K562 (cell line): ENCODE data around the gene MAZ. TPM values are rescaled to one million over a fixed set of nuclear protein-coding genes. Genes with fewer than 3 reads are reported as not detected.

Experiments
- COPS2 ChIP-seq: fragments of 450-650 bp; conservative IDR thresholded peaks from 2 replicates; pipeline ENCODE4 v1.6.1; 2016; ENCODE audit warnings: mild to moderate bottlenecking, moderate library complexity
- EP400 ChIP-seq: fragments of 450-650 bp; IDR thresholded peaks from 2 replicates; pipeline ENCODE4 v1.6.1; 2017; ENCODE audit warnings: antibody characterized with exemption, mild to moderate bottlenecking, moderate library complexity
- FOXA3 ChIP-seq, 2 experiments: fragments of 450-650 bp in 1 of 2; sonication (generic) in 1 of 2; formaldehyde crosslinking; IDR thresholded peaks in 1 of 2; conservative IDR thresholded peaks in 1 of 2; 2 replicates each; pipeline versions ENCODE4 v1.4.0 to v1.8.0; 2020 to 2022; ENCODE audit warnings: mild to moderate bottlenecking in 2 of 2, missing genetic modification reagents in 1 of 2
- GTF2F1 ChIP-seq: IDR thresholded peaks from 2 replicates; pipeline ENCODE4 v1.6.1; 2011; ENCODE audit warnings: low read depth, low read length, improper control_type of control experiment
- PHF8 ChIP-seq: fragments of 200-600 bp; sonication (generic); IDR thresholded peaks from 2 replicates; pipeline ENCODE4 v1.6.1; 2012; ENCODE audit warnings: mixed run types, mild to moderate bottlenecking, inconsistent platforms, low read length, moderate library complexity, borderline replicate concordance
- POLR2AphosphoS5 ChIP-seq: IDR thresholded peaks from 2 replicates; pipeline ENCODE4 v1.6.1; 2011; ENCODE audit warnings: mild to moderate bottlenecking, low read depth, low read length, moderate library complexity; ENCODE audit not compliant: control insufficient read depth, insufficient read depth
- TRIM24 ChIP-seq, 2 experiments: fragments of 450-650 bp; IDR thresholded peaks; 2 replicates each; pipeline ENCODE4 v1.6.1; 2016
- polyA plus RNA-seq, 8 experiments: library from polyadenylated mRNA; depleted of rRNA in 4 of 8; stranded (reverse) in 5 of 8; unstranded in 3 of 8; fragments of >200 nt; fragmentation: Nextera tagmentation in 2 of 8; fragmentation: Illumina TruSeq in 1 of 8; extraction: Ambion mirVana in 2 of 8; extraction: Trizol in 1 of 8; gene quantifications; 2 replicates each; pipeline versions ENCODE4 v1.2.1 to v1.2.3, GENCODE V29; 2011 to 2014; ENCODE audit warnings: inconsistent platforms in 1 of 8, missing spikeins in 1 of 8
- total RNA-seq, 7 experiments: library from RNA; depleted of rRNA in 6 of 7; stranded (reverse); fragments of >200 nt in 6 of 7; fragmentation: Illumina TruSeq in 2 of 7; extraction: Trizol in 2 of 7; gene quantifications; 2 replicates each; pipeline versions ENCODE4 v1.2.1 to v1.2.3, GENCODE V29; 2011 to 2021; ENCODE audit warnings: low replicate concordance in 1 of 7
- TF ChIP-seq, protein P1 (sequence below): sonication (generic); formaldehyde crosslinking; IDR thresholded peaks from 2 replicates; pipeline ENCODE4 v1.8.0; 2023; ENCODE audit warnings: mild to moderate bottlenecking, missing genetic modification reagents
- TF ChIP-seq, protein P2 (sequence below): sonication (generic); formaldehyde crosslinking; IDR thresholded peaks from 2 replicates; pipeline ENCODE4 v1.8.0; 2022; ENCODE audit warnings: missing genetic modification reagents, mild to moderate bottlenecking, borderline replicate concordance
- TF ChIP-seq, protein P3 (sequence below): fragments of 450-650 bp; IDR thresholded peaks from 2 replicates; pipeline ENCODE4 v1.6.1; 2018; ENCODE audit not compliant: partially characterized antibody

MAZ gene
- total and polyA plus RNA-seq, 9 of the 15 experiments (the other 6 are each of a cell fraction or from before 2014, with no cell fraction given) = 45.4 to 532 (median 250) TPM

DNA sequence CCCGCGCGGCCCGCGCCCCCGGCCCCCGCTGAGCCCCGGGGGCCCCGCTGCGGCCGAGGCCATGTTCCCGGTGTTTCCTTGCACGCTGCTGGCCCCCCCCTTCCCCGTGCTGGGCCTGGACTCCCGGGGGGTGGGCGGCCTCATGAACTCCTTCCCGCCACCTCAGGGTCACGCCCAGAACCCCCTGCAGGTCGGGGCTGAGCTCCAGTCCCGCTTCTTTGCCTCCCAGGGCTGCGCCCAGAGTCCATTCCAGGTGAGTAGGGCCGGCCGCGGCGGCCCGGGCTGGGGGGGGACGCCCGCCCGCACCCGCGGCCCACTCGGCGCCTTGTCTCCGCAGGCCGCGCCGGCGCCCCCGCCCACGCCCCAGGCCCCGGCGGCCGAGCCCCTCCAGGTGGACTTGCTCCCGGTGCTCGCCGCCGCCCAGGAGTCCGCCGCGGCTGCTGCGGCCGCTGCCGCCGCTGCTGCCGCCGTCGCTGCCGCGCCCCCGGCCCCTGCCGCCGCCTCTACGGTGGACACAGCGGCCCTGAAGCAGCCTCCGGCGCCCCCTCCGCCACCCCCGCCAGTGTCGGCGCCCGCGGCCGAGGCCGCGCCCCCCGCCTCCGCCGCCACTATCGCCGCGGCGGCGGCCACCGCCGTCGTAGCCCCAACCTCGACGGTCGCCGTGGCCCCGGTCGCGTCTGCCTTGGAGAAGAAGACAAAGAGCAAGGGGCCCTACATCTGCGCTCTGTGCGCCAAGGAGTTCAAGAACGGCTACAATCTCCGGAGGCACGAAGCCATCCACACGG is 504 bp downstream of the MAZ start (continued):
- TF ChIP-seq, protein P1, sequence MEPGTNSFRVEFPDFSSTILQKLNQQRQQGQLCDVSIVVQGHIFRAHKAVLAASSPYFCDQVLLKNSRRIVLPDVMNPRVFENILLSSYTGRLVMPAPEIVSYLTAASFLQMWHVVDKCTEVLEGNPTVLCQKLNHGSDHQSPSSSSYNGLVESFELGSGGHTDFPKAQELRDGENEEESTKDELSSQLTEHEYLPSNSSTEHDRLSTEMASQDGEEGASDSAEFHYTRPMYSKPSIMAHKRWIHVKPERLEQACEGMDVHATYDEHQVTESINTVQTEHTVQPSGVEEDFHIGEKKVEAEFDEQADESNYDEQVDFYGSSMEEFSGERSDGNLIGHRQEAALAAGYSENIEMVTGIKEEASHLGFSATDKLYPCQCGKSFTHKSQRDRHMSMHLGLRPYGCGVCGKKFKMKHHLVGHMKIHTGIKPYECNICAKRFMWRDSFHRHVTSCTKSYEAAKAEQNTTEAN = no peak
- TF ChIP-seq TRIM24 (IDR thresholded peaks at IDR 0.05) (no peak), EP400 (peak; percentile 19; the same call in 1 of the 2 replicates), FOXA3 (CRISPR knock-in tag; conservative IDR thresholded peaks at IDR 0.05 in 1 of 2, IDR thresholded peaks at IDR 0.05 in 1 of 2) (0 out of 4 replicates have a peak, but pooled peaks of 1 of the 2 experiments have one; percentile 5), PHF8 (peak; percentile 45; the same call in 1 of the 2 replicates), POLR2AphosphoS5 (peak; percentile 47; the same call in 1 of the 2 replicates), COPS2 (no peak), GTF2F1 (no peak)
- TF ChIP-seq, protein P2, sequence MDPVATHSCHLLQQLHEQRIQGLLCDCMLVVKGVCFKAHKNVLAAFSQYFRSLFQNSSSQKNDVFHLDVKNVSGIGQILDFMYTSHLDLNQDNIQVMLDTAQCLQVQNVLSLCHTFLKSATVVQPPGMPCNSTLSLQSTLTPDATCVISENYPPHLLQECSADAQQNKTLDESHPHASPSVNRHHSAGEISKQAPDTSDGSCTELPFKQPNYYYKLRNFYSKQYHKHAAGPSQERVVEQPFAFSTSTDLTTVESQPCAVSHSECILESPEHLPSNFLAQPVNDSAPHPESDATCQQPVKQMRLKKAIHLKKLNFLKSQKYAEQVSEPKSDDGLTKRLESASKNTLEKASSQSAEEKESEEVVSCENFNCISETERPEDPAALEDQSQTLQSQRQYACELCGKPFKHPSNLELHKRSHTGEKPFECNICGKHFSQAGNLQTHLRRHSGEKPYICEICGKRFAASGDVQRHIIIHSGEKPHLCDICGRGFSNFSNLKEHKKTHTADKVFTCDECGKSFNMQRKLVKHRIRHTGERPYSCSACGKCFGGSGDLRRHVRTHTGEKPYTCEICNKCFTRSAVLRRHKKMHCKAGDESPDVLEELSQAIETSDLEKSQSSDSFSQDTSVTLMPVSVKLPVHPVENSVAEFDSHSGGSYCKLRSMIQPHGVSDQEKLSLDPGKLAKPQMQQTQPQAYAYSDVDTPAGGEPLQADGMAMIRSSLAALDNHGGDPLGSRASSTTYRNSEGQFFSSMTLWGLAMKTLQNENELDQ (CRISPR knock-in tag) = no peak
- TF ChIP-seq, protein P3, sequence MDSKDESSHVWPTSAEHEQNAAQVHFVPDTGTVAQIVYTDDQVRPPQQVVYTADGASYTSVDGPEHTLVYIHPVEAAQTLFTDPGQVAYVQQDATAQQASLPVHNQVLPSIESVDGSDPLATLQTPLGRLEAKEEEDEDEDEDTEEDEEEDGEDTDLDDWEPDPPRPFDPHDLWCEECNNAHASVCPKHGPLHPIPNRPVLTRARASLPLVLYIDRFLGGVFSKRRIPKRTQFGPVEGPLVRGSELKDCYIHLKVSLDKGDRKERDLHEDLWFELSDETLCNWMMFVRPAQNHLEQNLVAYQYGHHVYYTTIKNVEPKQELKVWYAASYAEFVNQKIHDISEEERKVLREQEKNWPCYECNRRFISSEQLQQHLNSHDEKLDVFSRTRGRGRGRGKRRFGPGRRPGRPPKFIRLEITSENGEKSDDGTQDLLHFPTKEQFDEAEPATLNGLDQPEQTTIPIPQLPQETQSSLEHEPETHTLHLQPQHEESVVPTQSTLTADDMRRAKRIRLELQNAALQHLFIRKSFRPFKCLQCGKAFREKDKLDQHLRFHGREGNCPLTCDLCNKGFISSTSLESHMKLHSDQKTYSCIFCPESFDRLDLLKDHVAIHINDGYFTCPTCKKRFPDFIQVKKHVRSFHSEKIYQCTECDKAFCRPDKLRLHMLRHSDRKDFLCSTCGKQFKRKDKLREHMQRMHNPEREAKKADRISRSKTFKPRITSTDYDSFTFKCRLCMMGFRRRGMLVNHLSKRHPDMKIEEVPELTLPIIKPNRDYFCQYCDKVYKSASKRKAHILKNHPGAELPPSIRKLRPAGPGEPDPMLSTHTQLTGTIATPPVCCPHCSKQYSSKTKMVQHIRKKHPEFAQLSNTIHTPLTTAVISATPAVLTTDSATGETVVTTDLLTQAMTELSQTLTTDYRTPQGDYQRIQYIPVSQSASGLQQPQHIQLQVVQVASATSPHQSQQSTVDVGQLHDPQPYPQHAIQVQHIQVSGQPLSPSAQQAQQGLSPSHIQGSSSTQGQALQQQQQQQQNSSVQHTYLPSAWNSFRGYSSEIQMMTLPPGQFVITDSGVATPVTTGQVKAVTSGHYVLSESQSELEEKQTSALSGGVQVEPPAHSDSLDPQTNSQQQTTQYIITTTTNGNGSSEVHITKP = peak; percentile 24
